HL-60 (cell line): Measurements from ENCODE around the gene ALPI.

ENCODE experiments used
- DNase-seq, 2 experiments: peaks; one replicate each; pipeline ENCODE4 v3.0.0-alpha.2; 2010 to 2020; ENCODE audit warnings: low read depth in 1 of 2, low spot score in 1 of 2
- H3K27ac ChIP-seq: fragments of 250-450 bp; sonication (Bioruptor Pico); replicated peaks from 2 replicates; pipeline ENCODE4 v1.5.1; 2020; ENCODE audit warnings: mild to moderate bottlenecking, moderate library complexity
- H3K27me3 ChIP-seq: fragments of 250-450 bp; sonication (Bioruptor Pico); 2 replicates; pipeline ENCODE4 v1.5.1; 2021; ENCODE audit warnings: mild to moderate bottlenecking, moderate library complexity; ENCODE audit not compliant: insufficient read depth, poor library complexity, severe bottlenecking
- H3K4me3 ChIP-seq: replicated peaks from 2 replicates; pipeline ENCODE4 v1.5.1; 2011; ENCODE audit warnings: mild to moderate bottlenecking, control low read depth, low read length; ENCODE audit not compliant: insufficient read depth
- GABPA ChIP-seq: IDR thresholded peaks from 2 replicates; pipeline ENCODE4 v1.6.1; 2012; ENCODE audit warnings: low read depth
- POLR2AphosphoS5 ChIP-seq: IDR thresholded peaks from 2 replicates; pipeline ENCODE4 v1.6.1; 2012; ENCODE audit warnings: low read depth
- SPI1 ChIP-seq: IDR thresholded peaks from 2 replicates; pipeline ENCODE4 v1.6.1; 2012; ENCODE audit warnings: low read depth, mild to moderate bottlenecking, borderline replicate concordance
- TF ChIP-seq, protein P1 (sequence below): IDR thresholded peaks from 2 replicates; pipeline ENCODE4 v1.6.1; 2012; ENCODE audit warnings: low read depth; ENCODE audit not compliant: insufficient replicate concordance
- TF ChIP-seq, protein P2 (sequence below): IDR thresholded peaks from one replicate; pipeline ENCODE4 v1.5.1; 2011; ENCODE audit warnings: low read length, control low read depth, inconsistent platforms; ENCODE audit not compliant: insufficient read depth

ALPI gene

DNA sequence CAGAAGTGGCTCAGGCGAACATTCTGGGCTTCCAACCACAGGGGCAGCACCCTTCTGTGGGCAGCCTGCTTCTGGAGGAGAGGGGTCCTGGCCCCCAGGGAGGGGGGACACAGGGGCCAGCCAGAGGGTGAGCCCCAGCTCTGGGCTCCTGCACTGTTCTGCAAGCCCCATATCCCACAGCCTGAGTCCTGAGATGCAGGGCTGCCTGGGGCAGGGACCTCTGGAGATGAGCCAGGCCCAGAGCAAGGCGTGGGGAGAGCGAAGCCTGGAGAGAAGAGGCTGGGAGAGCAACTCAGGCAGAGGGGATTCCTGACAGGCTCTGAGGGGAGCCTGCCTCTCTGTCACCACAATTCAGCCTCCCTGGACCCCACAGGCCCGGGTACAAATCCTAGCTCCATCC lies 50.8 kb downstream of the ALPI start:
- Histone ChIP-seq H3K27me3 (peaks cover 33% of the 10 kb centered on the region), H3K4me3 (no peak overlapping the region), H3K27ac (no peak overlapping the region)
- DNase-seq: no peak
- no peak for TF ChIP-seq GABPA
- TF ChIP-seq SPI1: no peak
- TF ChIP-seq, protein P1, sequence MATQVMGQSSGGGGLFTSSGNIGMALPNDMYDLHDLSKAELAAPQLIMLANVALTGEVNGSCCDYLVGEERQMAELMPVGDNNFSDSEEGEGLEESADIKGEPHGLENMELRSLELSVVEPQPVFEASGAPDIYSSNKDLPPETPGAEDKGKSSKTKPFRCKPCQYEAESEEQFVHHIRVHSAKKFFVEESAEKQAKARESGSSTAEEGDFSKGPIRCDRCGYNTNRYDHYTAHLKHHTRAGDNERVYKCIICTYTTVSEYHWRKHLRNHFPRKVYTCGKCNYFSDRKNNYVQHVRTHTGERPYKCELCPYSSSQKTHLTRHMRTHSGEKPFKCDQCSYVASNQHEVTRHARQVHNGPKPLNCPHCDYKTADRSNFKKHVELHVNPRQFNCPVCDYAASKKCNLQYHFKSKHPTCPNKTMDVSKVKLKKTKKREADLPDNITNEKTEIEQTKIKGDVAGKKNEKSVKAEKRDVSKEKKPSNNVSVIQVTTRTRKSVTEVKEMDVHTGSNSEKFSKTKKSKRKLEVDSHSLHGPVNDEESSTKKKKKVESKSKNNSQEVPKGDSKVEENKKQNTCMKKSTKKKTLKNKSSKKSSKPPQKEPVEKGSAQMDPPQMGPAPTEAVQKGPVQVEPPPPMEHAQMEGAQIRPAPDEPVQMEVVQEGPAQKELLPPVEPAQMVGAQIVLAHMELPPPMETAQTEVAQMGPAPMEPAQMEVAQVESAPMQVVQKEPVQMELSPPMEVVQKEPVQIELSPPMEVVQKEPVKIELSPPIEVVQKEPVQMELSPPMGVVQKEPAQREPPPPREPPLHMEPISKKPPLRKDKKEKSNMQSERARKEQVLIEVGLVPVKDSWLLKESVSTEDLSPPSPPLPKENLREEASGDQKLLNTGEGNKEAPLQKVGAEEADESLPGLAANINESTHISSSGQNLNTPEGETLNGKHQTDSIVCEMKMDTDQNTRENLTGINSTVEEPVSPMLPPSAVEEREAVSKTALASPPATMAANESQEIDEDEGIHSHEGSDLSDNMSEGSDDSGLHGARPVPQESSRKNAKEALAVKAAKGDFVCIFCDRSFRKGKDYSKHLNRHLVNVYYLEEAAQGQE: no peak
- TF ChIP-seq, protein P2, sequence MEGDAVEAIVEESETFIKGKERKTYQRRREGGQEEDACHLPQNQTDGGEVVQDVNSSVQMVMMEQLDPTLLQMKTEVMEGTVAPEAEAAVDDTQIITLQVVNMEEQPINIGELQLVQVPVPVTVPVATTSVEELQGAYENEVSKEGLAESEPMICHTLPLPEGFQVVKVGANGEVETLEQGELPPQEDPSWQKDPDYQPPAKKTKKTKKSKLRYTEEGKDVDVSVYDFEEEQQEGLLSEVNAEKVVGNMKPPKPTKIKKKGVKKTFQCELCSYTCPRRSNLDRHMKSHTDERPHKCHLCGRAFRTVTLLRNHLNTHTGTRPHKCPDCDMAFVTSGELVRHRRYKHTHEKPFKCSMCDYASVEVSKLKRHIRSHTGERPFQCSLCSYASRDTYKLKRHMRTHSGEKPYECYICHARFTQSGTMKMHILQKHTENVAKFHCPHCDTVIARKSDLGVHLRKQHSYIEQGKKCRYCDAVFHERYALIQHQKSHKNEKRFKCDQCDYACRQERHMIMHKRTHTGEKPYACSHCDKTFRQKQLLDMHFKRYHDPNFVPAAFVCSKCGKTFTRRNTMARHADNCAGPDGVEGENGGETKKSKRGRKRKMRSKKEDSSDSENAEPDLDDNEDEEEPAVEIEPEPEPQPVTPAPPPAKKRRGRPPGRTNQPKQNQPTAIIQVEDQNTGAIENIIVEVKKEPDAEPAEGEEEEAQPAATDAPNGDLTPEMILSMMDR: no peak
- TF ChIP-seq POLR2AphosphoS5: no peak

DNA sequence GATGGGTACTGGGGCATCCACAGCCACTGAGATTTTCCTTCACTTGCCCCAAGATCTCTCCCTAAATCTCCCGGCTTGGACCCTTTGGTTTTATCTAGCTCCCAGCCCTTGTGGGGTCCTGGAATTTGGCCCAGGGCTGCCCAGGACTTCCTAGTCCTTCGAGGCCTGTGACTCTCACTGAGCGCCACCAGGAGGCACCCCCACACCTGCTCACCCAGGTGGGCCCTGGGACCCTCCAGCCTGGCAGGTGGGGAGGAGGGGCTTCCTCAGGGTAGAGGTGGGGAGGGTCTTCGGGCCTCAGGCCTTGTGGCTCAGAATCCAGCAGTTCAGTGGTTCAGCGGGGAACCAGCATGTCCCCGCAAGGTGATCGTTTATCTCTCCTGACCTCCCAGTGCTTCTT lies 52.3 kb downstream of the ALPI start:
- DNase-seq: no peak
- TF ChIP-seq, protein P1: no peak
- TF ChIP-seq, protein P2: no peak
- TF ChIP-seq GABPA: no peak
- TF ChIP-seq SPI1: no peak
- no peak for TF ChIP-seq POLR2AphosphoS5
- H3K27me3 ChIP-seq: peaks cover 27% of the 10 kb centered on the region
- no peak overlapping the region for H3K27ac ChIP-seq
- H3K4me3 ChIP-seq: no peak overlapping the region
